ENCODE results near the gene NUDT19. TPM values are rescaled to one million over a fixed set of nuclear protein-coding genes. Genes with fewer than 3 reads are reported as not detected.

NUDT19 gene
- total RNA-seq, 1 experiment from 2014 or later: 6.1 TPM

DNA sequence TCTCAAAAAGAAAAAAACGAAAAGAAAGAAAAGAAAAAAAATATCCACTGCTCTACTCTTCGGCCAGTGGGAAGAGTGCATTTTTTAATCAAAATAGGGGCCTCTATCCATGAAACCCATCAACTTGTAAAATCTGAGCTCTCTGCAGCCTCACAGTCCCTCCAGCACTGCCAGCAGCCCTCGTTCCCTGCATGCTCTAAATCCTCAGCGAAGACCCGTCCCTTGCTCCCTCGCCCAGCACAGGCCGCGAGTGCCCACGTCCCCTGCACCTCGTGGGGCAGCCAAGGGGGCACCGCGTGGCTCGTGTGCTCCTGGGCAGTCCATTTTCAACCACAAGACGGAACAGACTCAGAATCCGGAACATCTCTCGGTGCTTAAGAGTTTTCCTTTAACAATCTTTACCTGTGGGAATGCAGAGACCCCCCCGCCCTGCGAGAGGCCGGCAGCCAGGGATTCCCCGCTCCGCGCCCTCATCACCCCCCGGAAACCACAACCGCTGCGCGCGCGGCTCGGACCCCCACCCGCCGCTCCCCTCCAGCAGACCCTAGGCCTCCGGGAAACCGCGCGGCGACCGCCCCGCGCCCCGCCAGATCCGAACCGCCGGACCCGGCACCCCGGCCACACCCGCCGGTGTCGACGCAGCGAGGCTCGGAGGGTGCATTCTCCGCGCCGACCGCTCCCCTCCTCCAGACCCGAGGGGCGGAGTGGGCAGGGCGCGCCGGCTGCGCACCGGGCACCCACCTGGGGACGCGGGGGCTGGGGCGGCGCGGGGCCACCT lies 17.3 kb upstream of the NUDT19 start:
- Histone ChIP-seq H3K4me1 (ENCODE audit: insufficient read depth, low read length) (no peaks in the 10 kb centered on the region), H3K14ac (ENCODE audit: insufficient read depth, low read length) (no peak overlapping the region; the same call in 1 of the 2 replicates), H3K23ac (ENCODE audit: insufficient read length, low read depth, low read length) (no peak overlapping the region), H4K20me1 (ENCODE audit: control insufficient read depth, insufficient read depth, insufficient read length) (no peaks in the 10 kb centered on the region), H4K91ac (ENCODE audit: insufficient read length, low read depth, low read length) (no peak overlapping the region), H4K5ac (ENCODE audit: insufficient read length, low read depth, low read length) (no peak overlapping the region), H3T11ph (ENCODE audit: low read length) (no peak overlapping the region), H3K9me3 (ENCODE audit: control insufficient read depth, low read depth, low read length) (no peaks in the 10 kb centered on the region), H2BK5ac (ENCODE audit: insufficient read length, low read length) (no peak overlapping the region), H2BK20ac (ENCODE audit: low read depth, low read length, poor library complexity, severe bottlenecking) (no peak overlapping the region), H2BK12ac (ENCODE audit: insufficient read length, low read depth, low read length) (no peak overlapping the region), H2AFZ (ENCODE audit: low read length) (no peak overlapping the region), H4K8ac (replicated peaks; ENCODE audit: insufficient read length, low read depth, low read length) (no peak overlapping the region), H3K27me3 (ENCODE audit: insufficient read depth, low read length) (peaks cover 18% of the 10 kb centered on the region; the same call in 1 of the 2 replicates), H3K79me2 (ENCODE audit: insufficient read depth, low read length) (peaks cover 15% of the 10 kb centered on the region; the same call in 1 of the 2 replicates), H3K18ac (ENCODE audit: insufficient read length, low read depth, low read length) (no peak overlapping the region), H2AK5ac (ENCODE audit: insufficient read length, low read length) (no peak overlapping the region), H3K27ac (ENCODE audit: insufficient read length, low read depth, low read length) (no peak overlapping the region), H2BK120ac (ENCODE audit: low read depth, low read length, poor library complexity, severe bottlenecking) (no peak overlapping the region), H3K56ac (ENCODE audit: insufficient read length, low read depth, low read length) (no peak overlapping the region), H3K23me2 (ENCODE audit: insufficient read length, low read depth, low read length, poor library complexity, severe bottlenecking) (peaks cover 9% of the 10 kb centered on the region), H3K4me2 (ENCODE audit: insufficient read depth, insufficient read length, low read length) (peak overlapping the region; percentile 92), H3K79me1 (ENCODE audit: insufficient read depth, low read depth, low read length, poor library complexity, severe bottlenecking) (peaks cover 10% of the 10 kb centered on the region), H3K9ac (ENCODE audit: extremely low read depth, insufficient read length, low read length) (peak overlapping the region; percentile 64), H2BK15ac (ENCODE audit: low read depth, low read length) (no peak overlapping the region), H3K4ac (ENCODE audit: low read depth, low read length) (no peak overlapping the region)
- TF ChIP-seq, protein P1, sequence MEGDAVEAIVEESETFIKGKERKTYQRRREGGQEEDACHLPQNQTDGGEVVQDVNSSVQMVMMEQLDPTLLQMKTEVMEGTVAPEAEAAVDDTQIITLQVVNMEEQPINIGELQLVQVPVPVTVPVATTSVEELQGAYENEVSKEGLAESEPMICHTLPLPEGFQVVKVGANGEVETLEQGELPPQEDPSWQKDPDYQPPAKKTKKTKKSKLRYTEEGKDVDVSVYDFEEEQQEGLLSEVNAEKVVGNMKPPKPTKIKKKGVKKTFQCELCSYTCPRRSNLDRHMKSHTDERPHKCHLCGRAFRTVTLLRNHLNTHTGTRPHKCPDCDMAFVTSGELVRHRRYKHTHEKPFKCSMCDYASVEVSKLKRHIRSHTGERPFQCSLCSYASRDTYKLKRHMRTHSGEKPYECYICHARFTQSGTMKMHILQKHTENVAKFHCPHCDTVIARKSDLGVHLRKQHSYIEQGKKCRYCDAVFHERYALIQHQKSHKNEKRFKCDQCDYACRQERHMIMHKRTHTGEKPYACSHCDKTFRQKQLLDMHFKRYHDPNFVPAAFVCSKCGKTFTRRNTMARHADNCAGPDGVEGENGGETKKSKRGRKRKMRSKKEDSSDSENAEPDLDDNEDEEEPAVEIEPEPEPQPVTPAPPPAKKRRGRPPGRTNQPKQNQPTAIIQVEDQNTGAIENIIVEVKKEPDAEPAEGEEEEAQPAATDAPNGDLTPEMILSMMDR (conservative IDR thresholded peaks at IDR 0.05): no peak
- WGBS (ENCODE audit: extremely low coverage, insufficient read length, low lambda C conversion rate): no CpG with 5 or more reads among the region's 67 CpGs
- Mint-ChIP-seq H3K27ac (peak overlapping the region in 1 of 3 experiments; percentile 94; a peak in 2 of 7 replicates), H3K9me3 (peaks cover 0 to 1% of the 10 kb centered on the region in 2 experiments; a peak in 3 of 5 replicates), H3K4me3 (peak overlapping the region; percentile 89 to 97), H3K36me3 (ENCODE audit: insufficient read depth in 1 of 3, low read depth in 3 of 3) (peaks cover 0 to 5% (median 5%) of the 10 kb centered on the region in 3 experiments; a peak in 2 of 7 replicates), H3K4me1 (peaks cover 26 to 27% of the 10 kb centered on the region in 2 experiments), H3K27me3 (ENCODE audit: low read depth) (peaks cover 40% of the 10 kb centered on the region)
- DNase-seq: no peak
